Uterus (tissue), 2 donors: ENCODE measurements around the gene VGF.

ENCODE experiments used
- CTCF ChIP-seq, 4 experiments: fragments of 200-600 bp in 2 of 4; fragments of 450-650 bp in 2 of 4; sonication (generic) in 2 of 4; IDR thresholded peaks; one replicate each; pipeline ENCODE4 v1.5.1; 2016 to 2019; ENCODE audit warnings: antibody characterized with exemption in 4 of 4, mild to moderate bottlenecking in 2 of 4, moderate library complexity in 1 of 4
- POLR2A ChIP-seq, 2 donors: fragments of 450-650 bp; IDR thresholded peaks; one replicate each; pipeline ENCODE4 v1.6.1; 2016; ENCODE audit warnings: antibody characterized with exemption in 2 of 2, mild to moderate bottlenecking in 1 of 2, moderate library complexity in 1 of 2

- TF ChIP-seq CTCF (IDR thresholded peaks at IDR 0.05) (no peak), POLR2A (IDR thresholded peaks at IDR 0.05) (no peak)
Measured at GRCh38 chr7:101164071-101164840, 1.1 kb downstream of the VGF start.
